Choroid plexus epithelial cell (primary cell): ENCODE measurements around the gene ALDH1B1.

ENCODE experiments used
- DNase-seq: peaks from one replicate; pipeline ENCODE4 v3.0.0-alpha.2; 2010; ENCODE audit warnings: low read depth
- H3K4me3 ChIP-seq: 2 replicates; pipeline ENCODE4 v1.5.1; 2011; ENCODE audit warnings: low read depth, mild to moderate bottlenecking, control low read depth, low read length, moderate library complexity
- CTCF ChIP-seq: conservative IDR thresholded peaks from 2 replicates; pipeline ENCODE4 v1.5.1; 2011; ENCODE audit warnings: low read depth, mild to moderate bottlenecking, control low read depth, inconsistent platforms, low read length, moderate library complexity

Gene ALDH1B1

GRCh38 chr9:38357350-38358114 is 35.0 kb upstream of the ALDH1B1 start:
- H3K4me3 ChIP-seq = no peak overlapping the region
- DNase-seq = no peak
- no peak for TF ChIP-seq CTCF

- DNase-seq = peak; percentile 44
- TF ChIP-seq CTCF = no peak
- no peak overlapping the region for H3K4me3 ChIP-seq
Measured at GRCh38 chr9:38358390-38359296, 33.9 kb upstream of the ALDH1B1 start.

- no peak for TF ChIP-seq CTCF
- DNase-seq = no peak
- H3K4me3 ChIP-seq = no peak overlapping the region
Measured at GRCh38 chr9:38359297-38359653, 33.2 kb upstream of the ALDH1B1 start.

GRCh38 chr9:38359689-38360385 is 32.7 kb upstream of the ALDH1B1 start:
- H3K4me3 ChIP-seq = no peak overlapping the region
- TF ChIP-seq CTCF = no peak
- peak; percentile 64 for DNase-seq

- DNase-seq = peak; percentile 11
- no peak overlapping the region for H3K4me3 ChIP-seq
Measured at GRCh38 chr9:38360839-38361472, 31.5 kb upstream of the ALDH1B1 start.

GRCh38 chr9:38361473-38361850 is 31.0 kb upstream of the ALDH1B1 start:
- TF ChIP-seq CTCF = no peak
- peak; percentile 69 for DNase-seq
- no peak overlapping the region for H3K4me3 ChIP-seq

More at GRCh38 chr9:38360839-38361472, 31.5 kb upstream of the ALDH1B1 start:
- no peak for TF ChIP-seq CTCF
